Bone marrow (tissue), 2 donors: ENCODE results near the gene CPT1C.

Experiments
- DNase-seq, 2 donors: peaks; one replicate each; lab custom pipeline; 2025; lab: John Stamatoyannopoulos, UW

Gene CPT1C

DNA sequence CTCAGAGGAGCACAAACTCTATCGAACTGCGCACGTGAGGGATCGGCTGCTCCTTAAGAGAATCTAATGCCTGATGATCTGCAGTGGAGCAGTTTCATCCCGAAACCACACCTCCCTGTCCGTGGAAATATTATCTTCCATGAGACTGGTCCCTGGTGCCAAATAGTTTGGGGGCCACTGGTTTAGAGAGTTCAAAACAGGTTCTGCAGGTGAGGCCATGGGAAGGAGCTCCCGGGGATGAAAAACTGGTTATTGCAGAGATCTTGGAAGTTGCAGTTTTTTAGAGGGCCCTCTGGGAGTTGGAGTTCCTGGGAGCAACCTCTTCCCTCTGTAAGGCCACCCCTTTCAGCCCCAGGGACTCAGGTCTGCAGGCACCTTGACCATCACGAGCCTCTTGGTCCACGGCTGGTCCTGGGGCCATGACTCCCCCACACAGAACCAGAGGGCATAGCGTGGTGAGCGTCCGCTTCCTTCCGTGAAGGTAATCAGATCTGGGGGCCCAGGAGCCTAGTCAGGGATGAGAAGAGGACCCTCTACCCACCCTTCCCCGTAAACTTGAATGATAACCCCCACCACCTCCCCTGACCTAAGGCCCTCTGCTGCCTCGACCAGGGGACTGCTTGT is 30.5 kb upstream of the CPT1C start:
- DNase-seq: no peak

DNA sequence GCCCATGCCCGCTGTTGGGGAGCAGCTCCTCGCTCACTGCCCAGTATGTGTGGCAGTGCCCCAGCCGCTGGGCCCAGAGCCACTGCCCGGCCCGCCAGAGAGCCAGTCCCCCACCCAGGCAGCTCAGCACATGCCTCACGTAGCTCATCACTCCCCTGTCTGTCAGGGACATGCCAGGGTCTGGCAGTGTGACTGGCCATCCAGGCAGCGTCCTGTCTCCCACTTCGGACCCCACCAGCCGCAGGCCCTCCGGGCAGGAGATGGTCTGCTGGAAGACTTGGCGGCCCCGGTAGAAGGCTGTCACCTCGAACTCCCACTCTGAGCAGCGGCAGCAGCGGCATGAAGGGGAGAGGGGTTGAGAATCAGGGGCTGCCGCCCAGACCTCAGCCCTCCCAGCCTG is 28.9 kb upstream of the CPT1C start:
- no peak for DNase-seq

DNA sequence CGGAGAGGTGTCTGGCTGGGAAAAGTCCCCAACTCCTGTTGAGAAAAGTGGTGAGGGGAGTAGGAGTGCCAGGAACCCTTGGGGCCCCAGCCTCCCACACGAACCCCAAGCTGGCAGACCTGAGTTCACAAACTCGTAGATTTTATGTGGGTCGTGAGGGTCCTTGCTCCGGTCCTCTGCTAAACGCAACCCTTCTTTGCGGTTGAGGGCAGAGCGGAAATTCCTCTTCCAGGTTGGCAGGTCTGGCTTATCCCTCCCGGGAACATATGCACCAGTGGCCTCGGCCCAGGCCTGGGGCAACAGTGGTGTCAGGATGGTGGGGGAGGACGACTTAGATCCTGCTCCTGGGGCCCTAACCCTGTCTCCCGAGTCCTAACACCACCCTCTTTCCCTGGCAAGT is 27.7 kb upstream of the CPT1C start:
- no peak for DNase-seq

DNA sequence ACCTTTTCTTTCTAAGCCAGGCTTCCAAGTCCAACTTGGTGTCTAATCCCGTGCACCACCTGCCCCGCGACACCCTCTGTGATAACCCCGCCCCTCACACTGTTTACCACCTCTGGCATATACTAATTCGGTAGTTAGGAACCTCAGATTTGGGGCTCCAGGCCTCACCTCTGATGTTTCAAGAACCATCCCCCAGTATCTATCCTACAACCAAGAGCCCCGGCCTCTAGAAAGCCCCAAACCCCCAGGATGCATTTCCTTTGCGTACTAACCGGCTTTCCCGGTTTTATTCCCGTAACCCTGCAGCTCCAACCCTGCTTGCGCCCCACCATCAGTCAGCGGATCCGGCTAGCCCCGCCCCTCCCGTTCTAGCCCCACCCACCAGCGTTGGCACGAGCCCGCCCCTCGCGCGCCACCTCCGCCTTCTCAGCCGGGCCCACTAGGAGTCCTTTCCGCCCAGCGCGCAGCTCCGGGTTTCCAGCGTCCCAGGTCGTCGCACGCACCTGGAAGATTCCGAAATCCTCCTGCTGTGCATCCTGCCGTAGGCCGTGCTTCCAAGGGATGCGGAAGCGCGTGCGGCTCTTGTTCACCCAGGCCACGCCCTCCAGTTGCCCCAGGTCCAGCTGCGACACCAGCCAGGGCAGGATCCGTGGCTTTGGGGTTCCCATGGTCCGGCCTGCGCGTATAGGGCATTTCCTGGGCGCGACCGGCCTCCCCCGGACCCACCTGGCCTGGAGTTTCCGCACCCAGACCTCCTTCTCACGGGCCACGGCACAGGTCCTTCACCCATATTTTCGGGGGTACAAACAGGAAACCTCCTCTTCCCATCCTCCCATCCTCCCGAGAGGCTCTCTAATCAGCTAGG is 26.5 kb upstream of the CPT1C start:
- peak; percentile 35 to 74 for DNase-seq

DNA sequence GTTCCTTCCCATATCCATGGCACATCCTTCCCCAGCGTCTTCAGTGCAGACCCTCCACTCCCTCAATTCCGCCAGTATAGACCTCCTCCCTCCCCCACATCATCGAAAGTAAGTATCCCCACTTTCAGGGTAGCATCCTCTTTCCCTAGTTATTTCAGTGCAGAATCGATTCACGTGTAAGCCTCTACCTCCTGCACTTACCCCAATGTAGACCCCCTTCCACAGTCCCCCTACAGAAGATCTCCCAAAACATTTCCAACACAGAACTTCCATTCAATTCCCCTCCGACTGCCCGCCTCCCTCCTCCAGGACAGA is 25.9 kb upstream of the CPT1C start:
- no peak for DNase-seq

DNA sequence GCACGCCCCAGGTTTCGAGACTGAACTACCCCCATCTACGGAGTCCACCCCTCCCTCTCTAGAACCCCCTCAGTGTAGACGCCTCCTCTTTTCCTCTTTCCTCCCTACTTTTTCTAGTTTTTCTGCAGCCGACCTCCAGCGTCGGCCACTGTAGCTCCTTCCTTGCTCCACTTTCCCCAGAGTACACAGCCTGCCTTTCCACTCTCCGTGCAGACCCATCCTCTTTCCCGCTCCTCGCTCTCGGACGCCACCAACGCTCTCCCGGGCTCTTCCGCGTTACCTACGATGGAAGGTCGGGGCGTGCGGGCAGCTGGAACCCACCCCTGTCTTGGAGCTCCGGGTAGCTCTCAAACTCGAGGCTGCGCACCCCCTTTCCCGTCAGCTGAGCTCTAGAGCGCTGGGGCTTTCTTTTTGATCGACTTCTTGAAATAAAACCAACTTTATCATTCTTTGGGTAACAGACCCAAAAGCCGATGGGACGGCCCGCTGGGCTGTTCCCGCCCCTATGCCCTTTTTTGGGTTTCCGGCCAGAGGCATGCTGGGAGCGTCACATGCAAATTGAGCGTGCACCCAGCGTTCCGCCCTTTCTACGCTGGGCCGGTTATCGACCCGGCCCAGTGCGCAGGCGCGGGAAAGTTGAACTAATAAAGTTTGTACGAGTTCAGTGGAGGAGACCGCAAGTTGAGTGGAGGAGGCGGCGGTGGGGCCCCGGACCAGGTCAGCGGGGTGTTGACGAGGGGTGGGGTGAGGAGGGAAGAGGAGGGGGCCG is 25.4 kb upstream of the CPT1C start, which contains the start of the genes BCL2L12 and IRF3:
Gene BCL2L12, plus strand, starts transcription at position 583 of the 769 bp plus-strand sequence. CDS start 760 bp downstream, outside the sequence.
Gene IRF3, minus strand, starts transcription at position 507 of the 769 bp plus-strand sequence. CDS start 1,019 bp downstream, outside the sequence.
- DNase-seq: peak; percentile 90 to 91

DNA sequence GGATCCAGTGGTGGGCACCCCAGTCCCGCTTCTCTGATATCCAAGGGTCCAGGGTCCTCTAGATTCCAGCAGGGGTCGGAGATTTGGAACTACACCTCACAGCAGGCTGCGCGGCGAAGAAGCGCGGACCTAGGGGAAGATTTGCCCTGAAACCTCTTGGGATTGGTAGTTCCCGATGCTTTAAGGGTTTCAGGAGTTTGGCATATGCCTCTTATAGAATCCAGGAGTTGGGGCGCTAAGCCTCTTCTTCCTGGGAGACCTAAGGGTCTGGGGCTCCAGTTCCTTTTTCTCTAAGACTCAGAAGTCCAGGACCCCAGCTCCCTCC is 24.8 kb upstream of the CPT1C start:
- DNase-seq: no peak

DNA sequence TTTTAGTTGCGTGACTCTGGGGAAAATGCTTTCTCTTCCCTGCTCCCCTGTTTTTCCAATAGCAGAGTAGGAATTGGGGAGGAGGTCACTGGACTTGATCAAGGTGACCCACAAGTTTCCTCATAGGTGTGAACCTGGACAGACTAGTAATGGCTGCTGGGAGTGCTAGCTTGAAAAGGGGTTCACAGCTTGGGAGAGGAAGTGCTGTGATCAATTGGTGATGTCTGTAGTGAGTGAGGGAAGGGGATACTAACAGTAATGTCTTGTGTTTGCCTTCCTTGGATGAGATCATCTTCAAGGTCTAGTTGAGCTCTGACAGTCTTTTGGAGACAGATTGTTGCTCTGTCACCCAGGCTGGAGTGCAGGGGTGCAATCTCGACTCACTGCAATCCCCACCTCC is 23.4 kb upstream of the CPT1C start:
- no peak for DNase-seq

DNA sequence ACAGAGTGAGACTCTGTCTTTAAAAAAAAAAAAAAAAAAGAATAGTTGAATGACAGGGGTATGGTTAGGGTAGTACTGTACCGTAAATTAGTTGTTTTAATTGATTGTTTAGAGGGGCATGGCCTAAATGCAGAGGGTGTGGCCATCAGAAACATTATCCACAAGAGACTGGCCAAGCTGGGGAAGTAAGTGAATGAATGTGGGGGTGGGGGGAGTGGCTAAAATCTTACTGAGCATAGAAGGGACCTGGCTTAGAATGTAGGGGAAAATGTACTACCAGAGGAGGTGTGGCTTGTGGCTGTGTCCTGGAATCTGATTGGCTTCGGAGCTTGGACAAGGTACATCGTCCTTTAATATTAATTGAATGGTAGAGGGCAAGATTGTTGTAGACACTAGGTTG is 21.4 kb upstream of the CPT1C start:
- DNase-seq: no peak

DNA sequence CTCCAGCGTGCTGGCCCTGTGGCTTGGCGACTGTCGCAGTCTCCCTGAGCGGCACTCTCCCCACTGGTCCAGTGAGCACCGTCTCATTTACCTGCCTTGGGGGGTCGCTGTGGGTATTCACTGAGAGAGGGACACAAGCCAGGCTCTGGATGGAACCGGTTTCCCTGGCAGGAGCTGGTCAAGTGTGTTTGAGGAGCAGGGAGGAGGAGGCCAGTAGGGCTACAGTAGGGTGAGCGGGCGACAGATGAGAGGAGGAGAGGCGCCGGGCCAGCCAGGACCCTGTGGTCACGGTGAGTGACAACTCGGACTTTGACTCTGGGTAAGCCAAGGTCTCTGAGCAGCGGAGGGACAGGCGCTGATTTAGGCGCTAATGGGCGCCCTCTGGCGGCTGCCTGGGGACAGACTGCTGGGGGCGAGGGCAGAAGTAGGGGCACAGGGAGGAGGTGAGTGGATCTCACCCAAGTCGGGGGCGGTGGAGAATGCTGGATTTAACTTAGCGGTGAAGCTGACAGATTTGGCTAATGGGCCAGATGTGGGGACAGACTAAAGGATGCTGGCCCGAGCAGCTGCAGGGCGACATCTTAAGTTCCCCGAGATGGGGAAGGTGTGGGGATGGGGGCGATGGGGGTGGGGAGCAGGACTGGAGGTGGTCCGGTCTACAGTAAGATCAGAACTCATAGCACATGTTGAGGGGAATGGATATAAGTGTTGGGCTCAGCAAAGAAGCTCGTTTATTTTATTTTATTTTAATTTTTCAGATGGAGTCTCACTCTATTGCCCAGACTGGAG is 18.6 kb upstream of the CPT1C start:
- peak; percentile 32 to 37 for DNase-seq

DNA sequence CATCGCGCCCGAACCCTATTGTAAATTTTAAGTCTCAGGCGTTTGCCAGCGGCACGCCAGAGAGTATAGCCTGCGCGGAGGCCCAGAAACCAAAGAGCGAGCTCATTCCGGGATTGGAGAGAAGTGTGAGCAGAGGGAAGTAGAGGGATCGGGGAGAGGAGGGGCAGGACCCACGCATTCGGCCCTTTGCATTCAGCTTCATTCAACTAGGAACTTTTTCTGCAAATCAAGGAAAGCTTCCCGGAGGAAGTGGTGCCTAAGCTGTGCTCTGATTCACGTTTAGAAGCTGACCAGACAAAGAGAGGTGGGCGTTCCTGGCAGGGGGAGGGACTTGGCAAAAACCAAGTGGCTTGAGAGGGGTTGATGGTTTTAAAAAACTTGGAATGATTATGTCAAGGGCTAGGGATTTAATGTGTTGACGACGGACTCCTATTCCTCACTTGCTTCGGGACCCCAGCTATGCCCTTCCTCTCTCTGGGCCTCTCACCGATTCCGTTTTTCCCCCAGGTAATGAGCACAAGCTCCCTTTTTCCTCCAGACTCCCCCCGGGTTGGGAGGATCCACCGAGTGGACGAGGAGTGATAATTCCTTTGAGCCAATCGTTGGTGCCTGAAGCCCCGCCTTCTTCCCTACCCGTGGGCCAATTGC is 14.7 kb upstream of the CPT1C start:
- DNase-seq: peak in 1 of 2 donors; percentile 87

DNA sequence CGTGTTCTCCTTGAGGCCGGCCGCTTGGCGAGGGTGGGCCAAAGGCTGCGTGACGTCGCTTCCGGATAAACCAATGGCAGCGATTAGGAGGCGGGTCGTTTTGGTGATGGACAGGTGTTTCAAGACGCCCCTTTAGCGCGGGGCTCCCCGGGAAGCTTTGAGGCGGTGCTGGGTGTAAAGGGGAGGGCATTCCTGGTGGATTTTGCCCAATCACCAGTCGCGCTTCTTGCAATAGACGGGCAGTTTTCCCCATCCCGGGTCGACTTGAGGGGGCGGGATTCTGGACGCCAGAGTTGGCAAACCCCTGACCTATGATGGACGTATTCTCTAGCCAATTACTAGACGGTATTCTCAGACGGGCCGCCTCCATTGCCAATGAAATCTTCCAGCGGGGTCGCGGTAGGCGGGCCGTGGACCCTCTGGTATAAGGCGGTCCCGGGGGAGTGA is 14.1 kb upstream of the CPT1C start:
- DNase-seq: peak; percentile 94 to 100

DNA sequence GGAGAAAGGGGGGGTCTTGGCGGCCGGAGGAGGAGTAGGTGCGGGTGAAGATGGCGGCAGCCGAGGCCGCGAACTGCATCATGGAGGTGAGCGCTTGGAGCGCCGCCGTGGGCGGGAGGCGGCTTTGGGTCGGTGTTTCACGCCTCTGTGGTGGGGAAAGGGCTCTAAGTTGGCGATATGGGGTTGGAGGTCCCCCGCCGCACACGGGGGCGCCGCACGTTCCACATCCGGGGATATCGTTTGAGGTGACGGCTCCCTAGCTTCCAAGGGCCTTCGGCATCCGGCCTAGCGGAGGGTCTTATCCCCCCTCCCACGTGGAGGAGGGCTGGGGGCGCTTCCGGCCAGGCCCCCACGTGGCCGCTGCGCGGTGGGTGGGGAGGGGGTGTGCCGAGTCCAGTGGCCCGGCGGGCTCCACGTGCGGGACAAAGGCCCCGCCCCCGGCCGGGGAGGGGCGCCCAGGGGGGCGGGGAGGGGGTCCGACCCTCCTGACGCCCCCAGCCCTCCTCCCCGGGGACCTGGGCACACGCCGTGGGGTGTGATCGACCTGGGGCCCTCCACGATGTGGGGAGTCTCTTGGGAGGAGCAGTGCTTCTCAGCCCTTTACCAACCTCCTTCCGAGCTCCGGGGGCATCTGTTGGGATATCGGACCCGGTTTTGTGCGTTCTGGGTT is 13.6 kb upstream of the CPT1C start, which contains the start of gene PRMT1:
Gene PRMT1, plus strand, starts transcription at position 41 of the 670 bp plus-strand sequence. Its CDS starts 10 bp downstream, at position 51.
- DNase-seq: no peak

DNA sequence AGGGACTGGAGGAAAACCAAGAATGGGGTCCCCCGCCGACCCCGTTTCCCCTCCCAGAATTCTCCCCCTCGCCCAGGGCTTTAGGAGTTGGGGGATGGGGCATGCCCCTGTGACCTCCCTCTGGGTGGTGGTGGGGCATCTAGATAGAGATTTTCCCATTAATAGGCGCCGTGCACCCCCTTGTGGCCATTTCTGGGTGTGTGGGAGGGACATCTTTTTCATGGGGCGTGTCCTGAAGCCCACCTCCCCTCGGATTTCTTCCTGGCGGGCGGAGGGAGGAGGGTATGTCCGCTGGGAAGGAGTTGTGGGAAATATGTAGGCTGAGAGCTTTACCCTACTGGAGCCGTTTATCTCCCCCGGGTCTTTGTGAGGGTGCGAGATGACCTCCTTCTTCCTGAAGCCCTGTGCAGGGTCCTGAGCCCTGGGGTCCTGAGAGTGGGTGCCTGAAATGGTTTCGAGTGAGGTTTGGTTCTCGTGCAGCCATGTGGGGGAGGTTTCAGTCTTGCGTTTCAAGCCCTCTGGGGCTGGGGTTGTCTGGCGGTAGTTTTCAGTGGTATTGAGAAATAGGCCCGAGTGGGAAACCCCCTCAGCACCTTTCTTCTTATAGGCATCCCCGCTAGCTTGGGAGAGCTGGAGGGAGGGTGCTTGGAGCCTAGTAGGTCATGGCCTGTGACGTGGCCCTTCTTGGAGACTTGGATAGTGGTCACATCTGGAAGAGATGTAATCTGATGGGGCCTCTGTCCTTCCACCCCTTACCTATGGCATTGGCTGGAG is 12.8 kb upstream of the CPT1C start:
- peak; percentile 30 to 42 for DNase-seq

DNA sequence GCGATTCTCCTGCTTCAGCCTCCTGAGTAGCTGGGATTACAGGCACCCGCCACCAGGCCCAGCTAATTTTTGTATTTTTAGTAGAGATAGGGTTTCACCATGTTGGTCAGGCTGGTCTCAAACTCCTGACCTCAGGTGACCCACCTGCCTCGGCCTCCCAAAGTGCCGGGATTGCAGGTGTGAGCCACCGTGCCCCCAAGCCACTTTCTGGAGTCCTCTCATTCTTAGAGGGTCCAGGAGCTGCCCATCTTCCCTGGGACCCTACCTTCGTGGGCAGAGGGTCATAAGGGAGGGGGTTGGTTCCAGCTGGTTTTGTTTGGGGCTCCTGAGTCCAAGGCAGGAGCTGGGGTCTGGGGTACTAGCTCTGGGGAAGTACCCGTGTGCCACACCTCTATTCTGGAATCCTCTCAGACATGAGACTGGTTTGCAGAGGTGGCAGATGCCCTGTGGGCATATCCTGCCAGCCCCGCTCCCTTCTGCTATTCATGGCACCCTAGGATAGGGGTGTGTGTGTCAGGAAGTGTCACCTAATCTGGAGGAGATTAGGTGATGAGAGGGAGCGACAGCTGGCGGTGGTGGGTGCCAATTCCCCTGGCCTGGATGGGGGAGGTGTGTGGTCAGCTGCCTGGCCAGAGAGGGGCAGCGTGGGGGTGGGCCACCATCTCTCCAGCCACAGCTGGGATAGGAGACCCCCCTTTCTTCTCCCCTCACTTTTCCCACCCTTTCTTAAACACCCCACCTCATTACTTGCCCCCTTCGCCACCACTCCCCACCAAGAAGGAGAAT is 11.7 kb upstream of the CPT1C start:
- DNase-seq: no peak

DNA sequence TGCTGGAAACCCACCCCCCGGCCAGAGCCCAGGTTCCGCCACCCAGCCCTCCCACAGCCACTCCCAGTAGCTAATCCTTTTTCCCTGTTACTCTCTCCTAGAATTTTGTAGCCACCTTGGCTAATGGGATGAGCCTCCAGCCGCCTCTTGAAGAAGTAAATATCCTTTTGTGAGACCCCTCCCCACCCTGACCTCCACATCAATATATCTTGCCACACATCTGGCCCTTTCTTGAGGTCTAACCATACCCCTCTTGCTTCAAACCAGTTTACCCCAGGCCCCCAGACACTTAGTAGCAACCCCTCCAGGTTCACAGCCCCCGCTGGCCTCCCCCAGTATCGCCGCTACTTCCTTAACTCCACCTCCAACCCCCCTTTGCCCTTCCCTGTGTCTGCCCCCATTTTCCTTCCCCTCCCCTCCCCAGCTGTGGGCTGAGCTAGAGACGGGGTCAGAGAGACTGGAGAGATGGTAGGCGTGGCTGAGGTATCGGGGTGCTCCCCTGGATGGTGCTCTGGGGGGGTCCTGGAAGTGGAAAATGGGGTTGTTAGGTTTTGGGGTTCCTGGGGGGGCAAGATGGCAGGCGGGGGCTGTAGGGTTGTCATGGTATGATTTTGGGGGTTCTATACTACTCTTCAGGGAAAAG is 11.0 kb upstream of the CPT1C start:
- DNase-seq: no peak

DNA sequence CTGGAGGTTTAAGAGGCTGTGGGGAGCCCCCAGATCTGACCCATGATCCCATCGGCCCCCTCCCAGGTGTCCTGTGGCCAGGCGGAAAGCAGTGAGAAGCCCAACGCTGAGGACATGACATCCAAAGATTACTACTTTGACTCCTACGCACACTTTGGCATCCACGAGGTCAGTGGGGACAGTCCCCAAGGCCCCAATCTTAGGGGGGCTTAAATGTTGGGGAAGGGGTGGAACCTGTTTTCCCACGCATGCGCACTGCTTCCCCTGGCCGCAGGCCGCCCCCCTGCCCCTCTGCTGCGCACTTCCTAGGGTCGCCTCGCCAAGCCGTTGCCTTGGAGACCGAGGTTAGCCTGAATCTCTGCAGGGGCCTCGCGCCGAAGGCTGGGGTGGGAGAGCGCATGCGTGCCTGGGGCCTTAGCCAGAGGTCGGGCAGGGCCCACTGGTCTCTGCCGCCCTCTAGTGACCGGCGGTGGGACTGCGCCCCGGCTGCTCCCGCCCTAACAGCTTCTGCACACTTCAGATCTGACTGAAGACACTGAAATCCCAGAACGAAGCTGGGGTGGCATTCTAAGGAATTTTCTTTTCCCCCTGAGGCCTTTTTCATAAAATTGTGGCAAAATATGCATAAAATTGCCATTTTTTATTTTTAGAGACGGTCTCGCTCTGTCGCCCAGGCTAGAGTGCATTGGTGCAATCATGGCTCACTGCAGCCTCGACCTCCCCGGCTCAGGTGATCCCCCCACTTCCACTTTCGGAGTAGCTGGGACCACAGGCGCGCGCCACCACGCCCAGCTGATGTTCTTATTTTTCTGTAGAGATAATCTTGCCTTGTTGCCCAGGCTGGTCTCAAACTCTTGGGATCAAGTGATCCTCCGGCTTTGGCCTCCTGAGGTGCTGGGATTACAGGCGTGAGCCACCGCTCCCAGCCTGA is 10.2 kb upstream of the CPT1C start:
- peak; percentile 81 to 89 for DNase-seq
